H9 (cell line): ENCODE data around the gene VDAC2. TPM values are rescaled to one million over a fixed set of nuclear protein-coding genes. Genes with fewer than 3 reads are reported as not detected.
A peak's percentile ranks its signal among the peaks of the same experiment; 100 is the strongest.

ENCODE experiments used
- DNase-seq: peaks from one replicate; pipeline ENCODE4 v3.0.0-alpha.2; 2017
- H2AFZ ChIP-seq: one replicate; pipeline ENCODE4 v1.6.1; 2013; ENCODE audit warnings: mild to moderate bottlenecking, low read length, control low read depth, moderate library complexity
- H2AK5ac ChIP-seq: 2 replicates; pipeline ENCODE4 v1.6.1; 2013; ENCODE audit warnings: low read length, control low read depth, mixed read lengths; ENCODE audit not compliant: insufficient read length
- H2BK120ac ChIP-seq: one replicate; pipeline ENCODE4 v1.6.1; 2013; ENCODE audit warnings: low read depth, mild to moderate bottlenecking, low read length, control low read depth, inconsistent platforms; ENCODE audit not compliant: poor library complexity, severe bottlenecking
- H2BK12ac ChIP-seq: 2 replicates; pipeline ENCODE4 v1.6.1; 2013; ENCODE audit warnings: low read length, control low read depth, mixed read lengths, low read depth; ENCODE audit not compliant: insufficient read length
- H2BK15ac ChIP-seq: 2 replicates; pipeline ENCODE4 v1.6.1; 2013; ENCODE audit warnings: low read depth, low read length, control low read depth
- H2BK20ac ChIP-seq: one replicate; pipeline ENCODE4 v1.6.1; 2013; ENCODE audit warnings: low read depth, mild to moderate bottlenecking, low read length, control low read depth, inconsistent platforms; ENCODE audit not compliant: poor library complexity, severe bottlenecking
- H2BK5ac ChIP-seq: 2 replicates; pipeline ENCODE4 v1.6.1; 2013; ENCODE audit warnings: low read length, control low read depth, mixed read lengths; ENCODE audit not compliant: insufficient read length
- H3K14ac ChIP-seq: 2 replicates; pipeline ENCODE4 v1.6.1; 2013; ENCODE audit warnings: low read length, control low read depth; ENCODE audit not compliant: insufficient read depth
- H3K18ac ChIP-seq: 2 replicates; pipeline ENCODE4 v1.6.1; 2013; ENCODE audit warnings: low read depth, mild to moderate bottlenecking, mixed read lengths, low read length, control low read depth; ENCODE audit not compliant: insufficient read length
- H3K23ac ChIP-seq: 2 replicates; pipeline ENCODE4 v1.6.1; 2013; ENCODE audit warnings: low read length, control low read depth, mixed read lengths, low read depth; ENCODE audit not compliant: insufficient read length
- H3K23me2 ChIP-seq: 2 replicates; pipeline ENCODE4 v1.6.1; 2013; ENCODE audit warnings: low read depth, mild to moderate bottlenecking, mixed read lengths, low read length, control low read depth; ENCODE audit not compliant: insufficient read length, poor library complexity, severe bottlenecking
- H3K27ac ChIP-seq: 2 replicates; pipeline ENCODE4 v1.5.1; 2013; ENCODE audit warnings: low read length, control low read depth, mixed read lengths, low read depth; ENCODE audit not compliant: insufficient read length
- H3K27me3 ChIP-seq: 2 replicates; pipeline ENCODE4 v1.6.1; 2013; ENCODE audit warnings: low read length, control low read depth, inconsistent platforms; ENCODE audit not compliant: insufficient read depth
- H3K4ac ChIP-seq: 2 replicates; pipeline ENCODE4 v1.6.1; 2013; ENCODE audit warnings: low read depth, mild to moderate bottlenecking, control low read depth, inconsistent platforms, low read length, moderate library complexity
- H3K4me1 ChIP-seq: 2 replicates; pipeline ENCODE4 v1.6.1; 2013; ENCODE audit warnings: low read length, control low read depth, inconsistent platforms; ENCODE audit not compliant: insufficient read depth
- H3K4me2 ChIP-seq: 2 replicates; pipeline ENCODE4 v1.6.1; 2013; ENCODE audit warnings: low read length, control low read depth, mixed read lengths; ENCODE audit not compliant: insufficient read length, insufficient read depth
- H3K56ac ChIP-seq: 2 replicates; pipeline ENCODE4 v1.6.1; 2013; ENCODE audit warnings: low read depth, mild to moderate bottlenecking, mixed read lengths, low read length, control low read depth; ENCODE audit not compliant: insufficient read length
- H3K79me1 ChIP-seq: 2 replicates; pipeline ENCODE4 v1.6.1; 2013; ENCODE audit warnings: low read depth, mild to moderate bottlenecking, moderate library complexity, low read length, control low read depth, inconsistent platforms; ENCODE audit not compliant: insufficient read depth, poor library complexity, severe bottlenecking
- H3K79me2 ChIP-seq: 2 replicates; pipeline ENCODE4 v1.6.1; 2013; ENCODE audit warnings: low read length, control low read depth, inconsistent platforms; ENCODE audit not compliant: insufficient read depth
- H3K9ac ChIP-seq: 2 replicates; pipeline ENCODE4 v1.6.1; 2013; ENCODE audit warnings: low read length, control low read depth, mixed read lengths; ENCODE audit not compliant: insufficient read length; ENCODE audit errors: extremely low read depth
- H3K9me3 ChIP-seq: one replicate; pipeline ENCODE4 v1.6.1; 2013; ENCODE audit warnings: low read depth, low read length, inconsistent platforms; ENCODE audit not compliant: control insufficient read depth
- H3T11ph ChIP-seq: one replicate; pipeline ENCODE4 v1.6.1; 2013; ENCODE audit warnings: mild to moderate bottlenecking, low read length, control low read depth, inconsistent platforms
- H4K20me1 ChIP-seq: one replicate; pipeline ENCODE4 v1.6.1; 2013; ENCODE audit not compliant: control insufficient read depth, insufficient read length, insufficient read depth
- H4K5ac ChIP-seq: 2 replicates; pipeline ENCODE4 v1.6.1; 2013; ENCODE audit warnings: low read depth, mild to moderate bottlenecking, mixed read lengths, low read length, control low read depth; ENCODE audit not compliant: insufficient read length
- H4K8ac ChIP-seq: replicated peaks from 2 replicates; pipeline ENCODE4 v1.6.1; 2013; ENCODE audit warnings: low read length, control low read depth, mixed read lengths, low read depth; ENCODE audit not compliant: insufficient read length
- H4K91ac ChIP-seq: 2 replicates; pipeline ENCODE4 v1.6.1; 2013; ENCODE audit warnings: low read depth, mild to moderate bottlenecking, moderate library complexity, mixed read lengths, low read length, control low read depth; ENCODE audit not compliant: insufficient read length
- H3K27ac Mint-ChIP-seq, 3 experiments: 2 replicates in 2 of 3; 3 replicates in 1 of 3; pipeline ENCODE4 v1.8.0; 2020 to 2021; ENCODE audit warnings: mixed read lengths in 3 of 3, mild to moderate bottlenecking in 1 of 3, moderate library complexity in 1 of 3
- H3K27me3 Mint-ChIP-seq: 2 replicates; pipeline ENCODE4 v1.8.0; 2021; ENCODE audit warnings: low read depth, mild to moderate bottlenecking, moderate library complexity, mixed read lengths
- H3K36me3 Mint-ChIP-seq, 3 experiments: 2 replicates in 2 of 3; 3 replicates in 1 of 3; pipeline ENCODE4 v1.8.0; 2020 to 2021; ENCODE audit warnings: low read depth in 3 of 3, mixed read lengths in 3 of 3; ENCODE audit not compliant: insufficient read depth in 1 of 3
- H3K4me1 Mint-ChIP-seq, 2 experiments: 2 replicates each; pipeline ENCODE4 v1.8.0; 2020; ENCODE audit warnings: mixed read lengths in 2 of 2
- H3K4me3 Mint-ChIP-seq, 2 experiments: 2 replicates in 1 of 2; 3 replicates in 1 of 2; pipeline ENCODE4 v1.8.0; 2020 to 2021; ENCODE audit warnings: mild to moderate bottlenecking in 2 of 2, mixed read lengths in 2 of 2, moderate library complexity in 1 of 2
- H3K9me3 Mint-ChIP-seq, 2 experiments: 2 replicates in 1 of 2; 3 replicates in 1 of 2; pipeline ENCODE4 v1.8.0; 2020; ENCODE audit warnings: mild to moderate bottlenecking in 2 of 2, mixed read lengths in 2 of 2, moderate library complexity in 1 of 2
- WGBS: extraction: QIAGEN DNeasy Blood & Tissue Kit; methylation state at CpG from one replicate; pipeline ENCODE4 v1.1.7; 2013; ENCODE audit warnings: missing lambda C conversion rate, low lambda C conversion rate, mixed read lengths; ENCODE audit not compliant: insufficient read length; ENCODE audit errors: extremely low coverage; 5-methylcytosine and 5-hydroxymethylcytosine counted together
- total RNA-seq: library from RNA; stranded (reverse); gene quantifications from 2 replicates; pipeline ENCODE4 v1.2.1, GENCODE V29; 2021
- TF ChIP-seq, protein P1 (sequence below): fragments of 200-600 bp; sonication (generic); conservative IDR thresholded peaks from 3 replicates; pipeline ENCODE4 v1.8.0; 2021; ENCODE audit warnings: antibody characterized with exemption, mild to moderate bottlenecking

Gene VDAC2
- total RNA-seq, 1 experiment from 2014 or later, result 271 TPM

DNA sequence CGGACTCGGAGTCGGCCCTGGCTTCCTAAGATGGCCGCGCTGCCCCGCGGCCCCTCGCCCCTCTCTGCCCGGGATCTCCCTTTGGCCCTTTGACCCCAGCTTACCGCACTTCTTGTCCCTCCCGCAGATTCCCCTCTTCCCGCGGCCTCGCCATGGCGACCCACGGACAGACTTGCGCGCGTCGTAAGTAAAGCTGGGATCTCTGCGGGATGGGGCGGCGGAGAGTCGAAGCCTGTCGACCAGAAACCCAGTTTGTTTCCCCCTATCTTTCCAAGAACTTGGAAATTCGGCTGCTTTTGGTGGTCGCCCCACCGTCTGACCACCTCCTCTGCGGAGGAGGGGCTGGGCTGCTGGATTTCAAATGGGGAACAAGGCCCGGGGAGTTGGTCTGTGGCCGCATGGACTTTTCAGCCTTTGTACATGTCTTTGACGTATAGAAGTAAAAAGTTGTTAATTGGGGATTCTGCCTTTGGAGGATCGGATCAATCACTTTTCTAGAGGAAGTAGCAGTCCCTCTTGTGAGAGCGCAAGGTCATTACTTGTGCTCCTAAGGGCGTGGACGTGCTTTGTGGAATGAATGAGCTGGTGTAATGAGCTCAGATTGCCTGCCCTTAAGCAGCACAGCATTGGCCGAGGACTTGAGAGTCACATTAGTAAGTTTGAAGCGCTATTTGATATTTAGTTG is 553 bp downstream of the VDAC2 start:
- H3K27me3 ChIP-seq, result no peaks in the 10 kb centered on the region
- H3K4me1 Mint-ChIP-seq, result peaks cover 35 to 45% of the 10 kb centered on the region in 2 experiments
- no peaks in the 10 kb centered on the region for H4K20me1 ChIP-seq
- TF ChIP-seq, protein P1, sequence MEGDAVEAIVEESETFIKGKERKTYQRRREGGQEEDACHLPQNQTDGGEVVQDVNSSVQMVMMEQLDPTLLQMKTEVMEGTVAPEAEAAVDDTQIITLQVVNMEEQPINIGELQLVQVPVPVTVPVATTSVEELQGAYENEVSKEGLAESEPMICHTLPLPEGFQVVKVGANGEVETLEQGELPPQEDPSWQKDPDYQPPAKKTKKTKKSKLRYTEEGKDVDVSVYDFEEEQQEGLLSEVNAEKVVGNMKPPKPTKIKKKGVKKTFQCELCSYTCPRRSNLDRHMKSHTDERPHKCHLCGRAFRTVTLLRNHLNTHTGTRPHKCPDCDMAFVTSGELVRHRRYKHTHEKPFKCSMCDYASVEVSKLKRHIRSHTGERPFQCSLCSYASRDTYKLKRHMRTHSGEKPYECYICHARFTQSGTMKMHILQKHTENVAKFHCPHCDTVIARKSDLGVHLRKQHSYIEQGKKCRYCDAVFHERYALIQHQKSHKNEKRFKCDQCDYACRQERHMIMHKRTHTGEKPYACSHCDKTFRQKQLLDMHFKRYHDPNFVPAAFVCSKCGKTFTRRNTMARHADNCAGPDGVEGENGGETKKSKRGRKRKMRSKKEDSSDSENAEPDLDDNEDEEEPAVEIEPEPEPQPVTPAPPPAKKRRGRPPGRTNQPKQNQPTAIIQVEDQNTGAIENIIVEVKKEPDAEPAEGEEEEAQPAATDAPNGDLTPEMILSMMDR, result no peak
- H3K79me2 ChIP-seq, result peaks cover 21% of the 10 kb centered on the region; the same call in 1 of the 2 replicates
- no peak overlapping the region for H2BK120ac ChIP-seq
- peak overlapping the region; percentile 84 to 98 (median 94) for H3K27ac Mint-ChIP-seq
- peaks cover 17% of the 10 kb centered on the region for H3K4me1 ChIP-seq
- H2AK5ac ChIP-seq, result no peak overlapping the region
- WGBS, result no CpG with 5 or more reads among the region's 38 CpGs
- no peak overlapping the region for H2AFZ ChIP-seq
- peaks cover 3% of the 10 kb centered on the region; the same call in 1 of the 2 replicates for H3K27me3 Mint-ChIP-seq
- H3K4me2 ChIP-seq, result peak overlapping the region; percentile 96
- no peak overlapping the region for H2BK20ac ChIP-seq
- H3K23me2 ChIP-seq, result peaks cover 5% of the 10 kb centered on the region
- no peak overlapping the region for H4K8ac ChIP-seq
- peak overlapping the region; percentile 79 for H3K14ac ChIP-seq
- DNase-seq, result no peak
- no peak overlapping the region for H2BK12ac ChIP-seq
- peak overlapping the region; percentile 75 for H3K56ac ChIP-seq
- H3K9me3 ChIP-seq, result no peaks in the 10 kb centered on the region
- H3K9ac ChIP-seq, result peak overlapping the region; percentile 91
- peak overlapping the region; percentile 32; the same call in 1 of the 2 replicates for H3K4ac ChIP-seq
- H3K4me3 Mint-ChIP-seq, result peak overlapping the region; percentile 87 to 94
- peaks cover 0 to 3% of the 10 kb centered on the region in 2 experiments; a peak in 1 of 5 replicates for H3K9me3 Mint-ChIP-seq
- H3K36me3 Mint-ChIP-seq, result peaks cover 35 to 48% (median 47%) of the 10 kb centered on the region in 3 experiments
- H3T11ph ChIP-seq, result no peak overlapping the region
- H3K18ac ChIP-seq, result peak overlapping the region; percentile 74
- no peaks in the 10 kb centered on the region for H3K79me1 ChIP-seq
- peak overlapping the region; percentile 28 for H3K23ac ChIP-seq
- no peak overlapping the region for H2BK15ac ChIP-seq
- no peak overlapping the region for H2BK5ac ChIP-seq
- no peak overlapping the region for H4K5ac ChIP-seq
- H4K91ac ChIP-seq, result no peak overlapping the region
- H3K27ac ChIP-seq, result no peak overlapping the region
